K562 (cell line): Measurements from ENCODE around the gene CACNA1E. TPM values are rescaled to one million over a fixed set of nuclear protein-coding genes. Genes with fewer than 3 reads are reported as not detected.

Source experiments
- ATAC-seq: fragments of 200-7000 bp; cut with Tn5 transposase; 3 replicates; pipeline ENCODE4 v1.9.1; 2020; ENCODE audit warnings: moderate library complexity
- BruUV-seq: library from RNA; stranded (reverse); fragments of 400-500 nt; replicated peaks from 2 replicates; lab custom pipeline; 2021; lab: Mats Ljungman, UMichigan
- CTCF ChIA-PET: fragments of 300-600 bp; formaldehyde crosslinking; extraction: SDS; loops from one replicate; lab custom pipeline; 2021; ENCODE audit warnings: low intra/inter-chr PET ratio; lab: Yijun Ruan, JAX
- POLR2A ChIA-PET: fragments of 300-600, 350-650 bp; sonication (Branson Sonifier 250); formaldehyde crosslinking; extraction: SDS; loops from one replicate; lab custom pipeline; 2021; ENCODE audit warnings: antibody characterized with exemption, inconsistent platforms; lab: Yijun Ruan, JAX
- DNase-seq, 4 experiments: peaks; one replicate each; pipeline versions ENCODE4 v3.0.0 to v3.0.0-alpha.2; 2011 to 2018; ENCODE audit warnings: low spot score in 3 of 4, mixed read lengths in 3 of 4; ENCODE audit errors: extremely low read depth in 1 of 4
- FAIRE-seq: peaks from 2 replicates; lab custom pipeline; 2011; peaks lifted over from hg19 to GRCh38; lab: Jason Lieb, UNC
- H2AFZ ChIP-seq: 2 replicates; pipeline ENCODE4 v1.6.0; 2011; ENCODE audit warnings: low read depth, low read length, control low read depth, inconsistent platforms
- H3K27ac ChIP-seq: fragments of 200-600 bp; 3 replicates; pipeline ENCODE4 v1.8.0; 2011; ENCODE audit warnings: low read depth, mild to moderate bottlenecking, control low read depth, inconsistent platforms, low read length, moderate library complexity, mixed read lengths; ENCODE audit errors: extremely low read depth
- H3K27me3 ChIP-seq, 2 experiments: fragments of 300-600 bp in 1 of 2; 2 replicates in 1 of 2; 3 replicates in 1 of 2; pipeline versions ENCODE4 v1.6.0 to v1.8.0; 2011; ENCODE audit warnings: inconsistent platforms in 2 of 2, low read length in 2 of 2, mild to moderate bottlenecking in 1 of 2, mixed read lengths in 1 of 2, moderate library complexity in 1 of 2; ENCODE audit not compliant: control insufficient read depth in 2 of 2, insufficient read depth in 2 of 2
- H3K36me3 ChIP-seq: fragments of 300-600 bp; 3 replicates; pipeline ENCODE4 v1.8.0; 2011; ENCODE audit warnings: mild to moderate bottlenecking, low read length, inconsistent platforms; ENCODE audit not compliant: control insufficient read depth, insufficient read depth
- H3K4me1 ChIP-seq, 2 experiments: fragments of 200-600 bp in 1 of 2; replicated peaks in 1 of 2; 2 replicates in 1 of 2; 3 replicates in 1 of 2; pipeline versions ENCODE4 v1.5.1 to v1.8.0; 2011; ENCODE audit warnings: inconsistent platforms in 2 of 2, low read length in 2 of 2, mild to moderate bottlenecking in 1 of 2, mixed read lengths in 1 of 2, moderate library complexity in 1 of 2; ENCODE audit not compliant: control insufficient read depth in 2 of 2, insufficient read depth in 2 of 2
- H3K4me2 ChIP-seq: 2 replicates; pipeline ENCODE4 v1.6.1; 2011; ENCODE audit warnings: low read length, control low read depth, inconsistent platforms, mixed read lengths; ENCODE audit not compliant: insufficient read depth
- H3K4me3 ChIP-seq: fragments of 200-600 bp; sonication (generic), shearing (Covaris generic); 2 replicates; pipeline ENCODE4 v1.5.1; 2016; ENCODE audit warnings: control low read depth, inconsistent platforms
- H3K79me2 ChIP-seq: fragments of 200-600 bp; 3 replicates; pipeline ENCODE4 v1.8.0; 2011; ENCODE audit warnings: low read length, inconsistent platforms; ENCODE audit not compliant: control insufficient read depth, insufficient read depth
- H3K9ac ChIP-seq, 2 experiments: 2 replicates each; pipeline versions ENCODE4 v1.6.0 to v1.6.1; 2011; ENCODE audit warnings: low read depth in 2 of 2, low read length in 2 of 2, control low read depth in 1 of 2, inconsistent platforms in 1 of 2, mild to moderate bottlenecking in 1 of 2, mixed read lengths in 1 of 2; ENCODE audit not compliant: insufficient read depth in 1 of 2
- H3K9me1 ChIP-seq: one replicate; pipeline ENCODE4 v1.6.0; 2011; ENCODE audit warnings: inconsistent platforms, mild to moderate bottlenecking, low read length, moderate library complexity; ENCODE audit not compliant: control insufficient read depth, insufficient read depth
- H3K9me3 ChIP-seq: replicated peaks from 2 replicates; pipeline ENCODE4 v1.5.1; 2011; ENCODE audit warnings: low read depth, low read length, inconsistent platforms; ENCODE audit not compliant: control insufficient read depth, insufficient read depth
- H4K20me1 ChIP-seq: replicated peaks from 2 replicates; pipeline ENCODE4 v1.6.1; 2011; ENCODE audit warnings: low read length, inconsistent platforms, mixed read lengths; ENCODE audit not compliant: control insufficient read depth, insufficient read depth
- ATF1 ChIP-seq, 2 experiments: fragments of 450-650 bp in 1 of 2; IDR thresholded peaks; 2 replicates each; pipeline ENCODE4 v1.6.1; 2016; ENCODE audit warnings: missing compliant biosample characterization in 1 of 2, missing genetic modification characterization in 1 of 2
- MCM3 ChIP-seq: fragments of 450-650 bp; IDR thresholded peaks from 2 replicates; pipeline ENCODE4 v1.6.1; 2016
- NBN ChIP-seq: fragments of 450-650 bp; IDR thresholded peaks from 2 replicates; pipeline ENCODE4 v1.6.1; 2016; ENCODE audit warnings: low read depth, mild to moderate bottlenecking
- RB1 ChIP-seq: fragments of 450-650 bp; IDR thresholded peaks from 2 replicates; pipeline ENCODE4 v1.6.1; 2017; ENCODE audit warnings: low read depth, mild to moderate bottlenecking
- RBM34 ChIP-seq: fragments of 200-400 bp; formaldehyde crosslinking; IDR thresholded peaks from 2 replicates; pipeline ENCODE4 v1.6.1; 2018; ENCODE audit warnings: low read length, borderline replicate concordance; ENCODE audit not compliant: insufficient read depth
- RFX1 ChIP-seq: fragments of 450-650 bp; IDR thresholded peaks from 2 replicates; pipeline ENCODE4 v1.6.1; 2016; ENCODE audit warnings: mild to moderate bottlenecking, moderate library complexity
- ZBTB17 ChIP-seq: fragments of 450-650 bp; formaldehyde crosslinking; IDR thresholded peaks from 2 replicates; pipeline ENCODE4 v1.4.0; 2020; ENCODE audit warnings: mild to moderate bottlenecking
- ZBTB7A ChIP-seq: IDR thresholded peaks from 2 replicates; pipeline ENCODE4 v1.6.1; 2011; ENCODE audit warnings: low read depth, mild to moderate bottlenecking, low read length, moderate library complexity, borderline replicate concordance; ENCODE audit not compliant: control insufficient read depth
- ZNF175 ChIP-seq: fragments of 200-800 bp; sonication (Bioruptor generic); IDR thresholded peaks from 2 replicates; pipeline ENCODE4 v1.6.1; 2016; ENCODE audit warnings: low read depth, mild to moderate bottlenecking, missing genetic modification characterization, missing compliant biosample characterization
- ZSCAN29 ChIP-seq: fragments of 450-650 bp; IDR thresholded peaks from 2 replicates; pipeline ENCODE4 v1.6.1; 2017
- WGBS: fragments of 100-300 bp; shearing (Covaris generic); methylation state at CpG from one replicate; pipeline ENCODE4 v1.1.6; 2016; ENCODE audit warnings: low coverage, mixed read lengths; ENCODE audit not compliant: insufficient coverage; ENCODE audit errors: missing lambda C conversion rate; 5-methylcytosine and 5-hydroxymethylcytosine counted together
- in situ Hi-C: fragments of 300-500 bp; cut with MboI; formaldehyde crosslinking; loops from 4 replicates; pipeline ENCODE4 v1.15.0; 2018; ENCODE audit warnings: inconsistent platforms, mixed read lengths
- intact Hi-C: fragments of 100-400 bp; cut with micrococcal nuclease; formaldehyde crosslinking; loops from 2 replicates; pipeline ENCODE4 v1.14.2; 2022
- polyA plus RNA-seq, 8 experiments: library from polyadenylated mRNA; depleted of rRNA in 4 of 8; stranded (reverse) in 5 of 8; unstranded in 3 of 8; fragments of >200 nt; fragmentation: Nextera tagmentation in 2 of 8; fragmentation: Illumina TruSeq in 1 of 8; extraction: Ambion mirVana in 2 of 8; extraction: Trizol in 1 of 8; gene quantifications; 2 replicates each; pipeline versions ENCODE4 v1.2.1 to v1.2.3, GENCODE V29; 2011 to 2014; ENCODE audit warnings: inconsistent platforms in 1 of 8, missing spikeins in 1 of 8
- total RNA-seq, 7 experiments: library from RNA; depleted of rRNA in 6 of 7; stranded (reverse); fragments of >200 nt in 6 of 7; fragmentation: Illumina TruSeq in 2 of 7; extraction: Trizol in 2 of 7; gene quantifications; 2 replicates each; pipeline versions ENCODE4 v1.2.1 to v1.2.3, GENCODE V29; 2011 to 2021; ENCODE audit warnings: low replicate concordance in 1 of 7
- TF ChIP-seq, protein P1 (sequence below): sonication (generic); formaldehyde crosslinking; IDR thresholded peaks from 2 replicates; pipeline ENCODE4 v1.9.0; 2022; ENCODE audit warnings: mild to moderate bottlenecking, missing genetic modification reagents
- TF ChIP-seq, protein P2 (sequence below): sonication (generic); formaldehyde crosslinking; IDR thresholded peaks from 2 replicates; pipeline ENCODE4 v1.8.0; 2022; ENCODE audit warnings: missing genetic modification reagents, mild to moderate bottlenecking, moderate library complexity, borderline replicate concordance
- TF ChIP-seq, protein P3 (sequence below): sonication (generic); formaldehyde crosslinking; IDR thresholded peaks from 2 replicates; pipeline ENCODE4 v1.9.0; 2022; ENCODE audit warnings: mild to moderate bottlenecking, missing genetic modification reagents
- TF ChIP-seq, protein P4 (sequence below): sonication (generic); formaldehyde crosslinking; IDR thresholded peaks from 2 replicates; pipeline ENCODE4 v1.8.0; 2023; ENCODE audit warnings: mild to moderate bottlenecking, missing genetic modification reagents

The CACNA1E gene
- total and polyA plus RNA-seq, 9 of the 15 experiments (the other 6 are each of a cell fraction or from before 2014, with no cell fraction given) = under 0.01 to 0.04 TPM; not detected in 7

DNA sequence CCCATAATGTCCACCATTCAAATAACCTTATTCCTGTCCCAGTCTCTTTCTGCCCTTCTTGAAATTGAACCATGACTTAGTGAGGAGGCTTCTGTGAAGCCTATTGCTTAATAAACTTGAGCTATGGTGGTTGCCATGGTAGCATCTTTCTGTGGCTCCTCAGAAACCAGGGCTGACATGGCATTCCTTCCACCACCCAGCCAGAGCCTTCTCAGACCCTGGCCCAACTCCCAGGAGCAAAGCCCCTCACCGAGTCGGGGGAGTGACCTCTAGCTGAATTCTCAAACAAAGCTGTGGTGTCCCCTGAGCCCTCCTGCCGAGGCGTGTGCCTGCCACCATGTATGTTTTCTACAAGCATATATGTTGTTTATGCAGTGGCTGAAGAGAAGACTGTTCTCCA is 259.1 kb downstream of the CACNA1E start:
- H3K27ac ChIP-seq = no peak overlapping the region
- 0% methylated on average over 4 of the region's 4 CpGs for WGBS
- peaks cover 0 to under 1% of the 10 kb centered on the region in 2 experiments; a peak in 1 of 5 replicates for H3K4me1 ChIP-seq
- H3K4me2 ChIP-seq = no peak overlapping the region
- H4K20me1 ChIP-seq = no peaks in the 10 kb centered on the region; the same call in 1 of the 2 replicates
- no peak overlapping the region for H3K4me3 ChIP-seq
- DNase-seq (no peak), FAIRE-seq (no peak), ATAC-seq (no peak)
- no peak overlapping the region for H2AFZ ChIP-seq
- peaks cover 0 to 13% of the 10 kb centered on the region in 2 experiments; a peak in 3 of 5 replicates for H3K27me3 ChIP-seq
- BruUV-seq = no TSS peak
- H3K36me3 ChIP-seq = no peaks in the 10 kb centered on the region
- ChIA-PET POLR2A (interaction anchor here (0.9 kb wide), 1 partner anchor 338 kb away, joined by 3 read pairs; no protein-coding TSS in a partner anchor), CTCF (no interaction called here)
- H3K9ac ChIP-seq = no peak overlapping the region
- H3K9me3 ChIP-seq = no peaks in the 10 kb centered on the region
- no peaks in the 10 kb centered on the region for H3K79me2 ChIP-seq
- in situ Hi-C loops (no loop called here), intact Hi-C loops (no loop called here)
- no peaks in the 10 kb centered on the region for H3K9me1 ChIP-seq
- TF ChIP-seq MCM3 (no peak), NBN (no peak), RFX1 (peak; percentile 34; the same call in 1 of the 2 replicates), ZBTB7A (no peak)
- TF ChIP-seq, protein P1, sequence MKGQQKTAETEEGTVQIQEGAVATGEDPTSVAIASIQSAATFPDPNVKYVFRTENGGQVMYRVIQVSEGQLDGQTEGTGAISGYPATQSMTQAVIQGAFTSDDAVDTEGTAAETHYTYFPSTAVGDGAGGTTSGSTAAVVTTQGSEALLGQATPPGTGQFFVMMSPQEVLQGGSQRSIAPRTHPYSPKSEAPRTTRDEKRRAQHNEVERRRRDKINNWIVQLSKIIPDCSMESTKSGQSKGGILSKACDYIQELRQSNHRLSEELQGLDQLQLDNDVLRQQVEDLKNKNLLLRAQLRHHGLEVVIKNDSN (CRISPR knock-in tag) = no peak

DNA sequence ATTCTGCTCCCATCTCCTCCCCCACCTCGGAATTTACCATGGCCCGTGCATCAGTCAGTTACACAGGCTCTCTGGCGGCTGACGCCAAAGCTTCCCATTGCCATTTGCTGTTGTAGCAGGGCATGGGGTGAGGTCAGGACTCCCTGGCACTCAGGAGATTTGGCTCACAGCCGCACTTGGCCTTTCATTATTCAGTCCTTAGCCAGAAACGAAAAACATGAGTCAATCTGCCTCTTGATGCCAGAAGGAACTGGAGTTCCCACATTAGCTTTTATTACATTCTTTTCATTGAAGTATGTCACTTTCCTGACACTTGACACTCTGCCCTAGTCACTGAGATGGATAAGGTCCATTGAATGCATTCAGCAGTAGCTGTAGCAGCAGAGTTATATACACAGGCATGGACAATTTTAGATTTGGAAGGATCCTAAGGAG is 260.6 kb downstream of the CACNA1E start:
- BruUV-seq = no TSS peak
- peaks cover 0 to 10% of the 10 kb centered on the region in 2 experiments; a peak in 3 of 5 replicates for H3K27me3 ChIP-seq
- H3K4me2 ChIP-seq = no peak overlapping the region
- H3K79me2 ChIP-seq = no peaks in the 10 kb centered on the region
- H3K36me3 ChIP-seq = no peaks in the 10 kb centered on the region
- CTCF ChIA-PET = no interaction called here
- no peaks in the 10 kb centered on the region for H3K9me3 ChIP-seq
- H3K9ac ChIP-seq = no peak overlapping the region
- FAIRE-seq = no peak
- H3K9me1 ChIP-seq = no peaks in the 10 kb centered on the region
- H2AFZ ChIP-seq = no peak overlapping the region
- 2% methylated on average over 6 of the region's 6 CpGs for WGBS
- DNase-seq = no peak
- intact Hi-C loops (no loop called here), in situ Hi-C loops (no loop called here)
- no peaks in the 10 kb centered on the region for H4K20me1 ChIP-seq
- POLR2A ChIA-PET = interaction anchor here (0.9 kb wide), 1 partner anchor 10 kb away, joined by 3 read pairs; no protein-coding TSS in a partner anchor
- H3K4me3 ChIP-seq = no peak overlapping the region
- H3K27ac ChIP-seq = no peak overlapping the region
- H3K4me1 ChIP-seq = no peaks in the 10 kb centered on the region
- no peak for ATAC-seq
- TF ChIP-seq, protein P2, sequence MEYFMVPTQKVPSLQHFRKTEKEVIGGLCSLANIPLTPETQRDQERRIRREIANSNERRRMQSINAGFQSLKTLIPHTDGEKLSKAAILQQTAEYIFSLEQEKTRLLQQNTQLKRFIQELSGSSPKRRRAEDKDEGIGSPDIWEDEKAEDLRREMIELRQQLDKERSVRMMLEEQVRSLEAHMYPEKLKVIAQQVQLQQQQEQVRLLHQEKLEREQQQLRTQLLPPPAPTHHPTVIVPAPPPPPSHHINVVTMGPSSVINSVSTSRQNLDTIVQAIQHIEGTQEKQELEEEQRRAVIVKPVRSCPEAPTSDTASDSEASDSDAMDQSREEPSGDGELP (CRISPR knock-in tag) = no peak
- TF ChIP-seq ZSCAN29 (no peak), RB1 (no peak), ZBTB17 (CRISPR knock-in tag) (no peak), RBM34 (no peak), ATF1 (CRISPR knock-in tag; IDR thresholded peaks at IDR 0.05) (no peak), ATF1 (tag; IDR thresholded peaks at IDR 0.05) (no peak), ZNF175 (CRISPR knock-in tag) (no peak)
- TF ChIP-seq, protein P3, sequence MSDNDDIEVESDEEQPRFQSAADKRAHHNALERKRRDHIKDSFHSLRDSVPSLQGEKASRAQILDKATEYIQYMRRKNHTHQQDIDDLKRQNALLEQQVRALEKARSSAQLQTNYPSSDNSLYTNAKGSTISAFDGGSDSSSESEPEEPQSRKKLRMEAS = no peak
- TF ChIP-seq, protein P4, sequence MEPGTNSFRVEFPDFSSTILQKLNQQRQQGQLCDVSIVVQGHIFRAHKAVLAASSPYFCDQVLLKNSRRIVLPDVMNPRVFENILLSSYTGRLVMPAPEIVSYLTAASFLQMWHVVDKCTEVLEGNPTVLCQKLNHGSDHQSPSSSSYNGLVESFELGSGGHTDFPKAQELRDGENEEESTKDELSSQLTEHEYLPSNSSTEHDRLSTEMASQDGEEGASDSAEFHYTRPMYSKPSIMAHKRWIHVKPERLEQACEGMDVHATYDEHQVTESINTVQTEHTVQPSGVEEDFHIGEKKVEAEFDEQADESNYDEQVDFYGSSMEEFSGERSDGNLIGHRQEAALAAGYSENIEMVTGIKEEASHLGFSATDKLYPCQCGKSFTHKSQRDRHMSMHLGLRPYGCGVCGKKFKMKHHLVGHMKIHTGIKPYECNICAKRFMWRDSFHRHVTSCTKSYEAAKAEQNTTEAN (CRISPR knock-in tag) = no peak
